Measurements from ENCODE around the gene DISC1. TPM values are rescaled to one million over a fixed set of nuclear protein-coding genes. Genes with fewer than 3 reads are reported as not detected.
"Not testable (repeated sequence)": the region's sequence is repeated elsewhere in the genome, so short reads cannot be mapped to it uniquely, and the experiment has no call there.

Gene DISC1
- total RNA-seq, 2 experiments from 2014 or later: 12.6 to 14.7 TPM

DNA sequence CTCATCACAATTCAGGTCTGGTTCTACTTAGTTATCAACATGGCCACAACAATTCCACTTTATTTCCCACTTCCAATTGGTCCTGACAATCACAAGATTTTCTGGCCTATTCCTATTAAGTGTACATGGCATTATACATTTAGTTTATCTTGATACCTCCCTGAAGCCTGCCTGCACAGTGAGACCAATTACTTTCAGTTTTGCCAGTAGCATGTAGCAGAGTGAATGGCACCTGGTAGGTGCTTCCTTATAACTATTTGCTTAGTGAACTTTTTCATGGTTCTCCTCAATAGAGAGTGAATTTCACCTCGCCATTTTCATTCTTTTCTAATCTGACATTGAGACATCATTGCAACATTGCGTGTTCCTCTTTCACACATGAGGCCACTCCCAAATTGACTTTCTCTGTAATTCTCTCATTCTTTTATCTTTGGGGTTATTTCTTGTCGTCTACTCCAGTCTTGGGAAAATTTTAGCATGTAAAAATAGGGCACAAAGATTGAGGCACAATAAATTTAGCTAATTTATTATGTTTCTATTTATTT, 124.3 kb downstream of the DISC1 start:
- no peak overlapping the region for H3K4me3 Mint-ChIP-seq
- no peak overlapping the region for H3K27ac Mint-ChIP-seq
- DNase-seq (no peak), ATAC-seq (no peak)
- H3K9me3 Mint-ChIP-seq (ENCODE audit: insufficient read depth): no peaks in the 10 kb centered on the region
- no peaks in the 10 kb centered on the region for H3K4me1 Mint-ChIP-seq (ENCODE audit: low read depth)
- no peaks in the 10 kb centered on the region for H3K27me3 Mint-ChIP-seq (ENCODE audit: low read depth)
- peaks cover 31% of the 10 kb centered on the region for H3K36me3 Mint-ChIP-seq (ENCODE audit: low read depth)
- CTCF ChIA-PET: no interaction called here
- POLR2A ChIA-PET: no interaction called here

DNA sequence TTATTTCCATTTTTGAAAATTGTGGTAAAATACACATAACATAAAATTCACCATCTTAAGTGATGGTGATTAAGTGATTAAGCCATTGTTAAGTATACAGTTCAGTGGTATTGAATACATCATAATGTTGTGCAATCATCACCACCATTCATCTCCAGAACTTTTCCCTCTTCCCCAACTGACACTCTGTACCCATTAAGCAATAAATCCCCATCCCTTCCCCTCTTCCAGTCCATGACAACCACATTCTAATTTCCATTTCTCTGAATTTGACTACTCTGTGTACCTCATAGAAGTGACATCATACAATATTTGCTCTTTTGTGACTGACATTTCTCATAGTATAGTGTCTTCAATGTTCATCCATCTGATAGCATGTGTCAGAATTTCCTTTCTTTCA, 124.8 kb downstream of the DISC1 start:
- ATAC-seq: no peak
- Mint-ChIP-seq H3K36me3 (ENCODE audit: low read depth) (peaks cover 32% of the 10 kb centered on the region), H3K27me3 (ENCODE audit: low read depth) (no peaks in the 10 kb centered on the region), H3K9me3 (ENCODE audit: insufficient read depth) (no peaks in the 10 kb centered on the region), H3K4me1 (ENCODE audit: low read depth) (no peaks in the 10 kb centered on the region), H3K4me3 (no peak overlapping the region), H3K27ac (no peak overlapping the region)
- no peak for DNase-seq
- POLR2A ChIA-PET: no interaction called here
- CTCF ChIA-PET: no interaction called here

DNA sequence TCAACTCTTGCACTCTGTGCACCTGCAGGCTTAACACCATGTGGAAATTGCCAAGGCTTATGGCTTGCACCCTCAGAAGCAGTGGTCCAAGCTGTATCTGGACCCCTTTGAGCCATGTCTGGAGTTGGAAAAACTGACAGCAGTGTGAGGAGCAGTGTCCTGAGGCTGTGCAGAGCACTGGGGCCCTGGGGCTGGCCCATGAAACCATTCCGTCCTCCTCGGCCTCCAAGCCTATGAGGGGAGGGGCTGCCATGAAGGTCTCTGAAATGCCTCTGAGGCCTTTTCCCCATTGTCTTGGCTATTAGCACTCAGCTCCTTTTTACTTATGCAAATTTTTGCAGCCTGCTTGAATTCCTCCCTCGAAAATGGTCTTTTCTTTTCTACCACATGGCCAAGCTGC, 126.7 kb downstream of the DISC1 start:
- no peak for ATAC-seq
- Mint-ChIP-seq H3K27ac (no peak overlapping the region), H3K36me3 (ENCODE audit: low read depth) (peaks cover 32% of the 10 kb centered on the region), H3K9me3 (ENCODE audit: insufficient read depth) (no peaks in the 10 kb centered on the region), H3K4me3 (no peak overlapping the region), H3K27me3 (ENCODE audit: low read depth) (no peaks in the 10 kb centered on the region), H3K4me1 (ENCODE audit: low read depth) (no peaks in the 10 kb centered on the region)
- ChIA-PET CTCF (no interaction called here), POLR2A (no interaction called here)
- DNase-seq: no peak

DNA sequence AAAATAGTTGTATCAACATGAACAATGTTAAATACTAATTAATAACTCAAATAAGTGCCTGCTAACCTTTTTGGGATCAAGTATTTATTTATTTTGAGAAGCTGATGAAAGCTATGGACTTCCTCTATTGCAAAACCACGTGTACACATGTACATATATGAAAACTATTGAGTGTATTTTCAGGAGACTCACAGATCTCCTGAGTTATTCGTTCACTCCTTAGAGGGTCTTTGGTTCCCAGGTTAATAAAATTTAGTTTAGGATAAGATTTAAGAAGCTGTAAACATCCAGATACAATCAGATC, 130.5 kb downstream of the DISC1 start:
- Mint-ChIP-seq H3K27me3 (ENCODE audit: low read depth) (no peaks in the 10 kb centered on the region), H3K9me3 (ENCODE audit: insufficient read depth) (no peaks in the 10 kb centered on the region), H3K27ac (no peak overlapping the region), H3K4me3 (no peak overlapping the region), H3K4me1 (ENCODE audit: low read depth) (no peaks in the 10 kb centered on the region), H3K36me3 (ENCODE audit: low read depth) (peaks cover 22% of the 10 kb centered on the region)
- POLR2A ChIA-PET: no interaction called here
- CTCF ChIA-PET: interaction anchor here (0.6 to 3.2 kb wide), 37 partner anchors 10 to 869 kb away, joined by 3 to 38 read pairs (median 4); partner anchors contain the start of genes EXOC8 and SPRTN
- DNase-seq (no peak), ATAC-seq (no peak)

DNA sequence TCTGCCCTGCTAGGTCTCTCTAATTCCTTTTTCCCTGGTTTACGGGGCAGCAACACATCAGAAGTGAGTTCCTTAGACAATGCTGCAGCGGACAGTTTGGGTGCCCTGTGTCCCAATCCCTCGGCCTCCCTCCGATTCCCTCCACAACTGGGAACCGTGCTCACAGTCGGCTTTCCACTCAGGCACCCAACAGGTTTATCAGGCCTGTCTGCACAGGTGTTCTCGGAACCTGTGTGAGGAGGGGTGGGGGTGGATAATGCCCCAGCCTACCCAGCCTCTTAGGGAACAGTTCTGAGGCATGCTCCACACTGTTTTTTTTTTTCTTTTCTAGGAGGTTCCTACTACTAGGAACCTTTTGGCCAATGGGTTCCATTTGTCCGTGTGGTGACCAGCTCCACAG, 131.2 kb downstream of the DISC1 start:
- ChIA-PET CTCF (interaction anchor here (0.8 to 3.2 kb wide), 21 partner anchors 9 to 420 kb away, joined by 3 to 38 read pairs (median 4); partner anchors contain the start of genes EXOC8 and SPRTN), POLR2A (no interaction called here)
- H3K27ac Mint-ChIP-seq: no peak overlapping the region
- no peaks in the 10 kb centered on the region for H3K9me3 Mint-ChIP-seq (ENCODE audit: insufficient read depth)
- DNase-seq (no peak), ATAC-seq (no peak)
- H3K36me3 Mint-ChIP-seq (ENCODE audit: low read depth): peaks cover 15% of the 10 kb centered on the region
- H3K4me1 Mint-ChIP-seq (ENCODE audit: low read depth): no peaks in the 10 kb centered on the region
- H3K27me3 Mint-ChIP-seq (ENCODE audit: low read depth): no peaks in the 10 kb centered on the region
- H3K4me3 Mint-ChIP-seq: no peak overlapping the region

DNA sequence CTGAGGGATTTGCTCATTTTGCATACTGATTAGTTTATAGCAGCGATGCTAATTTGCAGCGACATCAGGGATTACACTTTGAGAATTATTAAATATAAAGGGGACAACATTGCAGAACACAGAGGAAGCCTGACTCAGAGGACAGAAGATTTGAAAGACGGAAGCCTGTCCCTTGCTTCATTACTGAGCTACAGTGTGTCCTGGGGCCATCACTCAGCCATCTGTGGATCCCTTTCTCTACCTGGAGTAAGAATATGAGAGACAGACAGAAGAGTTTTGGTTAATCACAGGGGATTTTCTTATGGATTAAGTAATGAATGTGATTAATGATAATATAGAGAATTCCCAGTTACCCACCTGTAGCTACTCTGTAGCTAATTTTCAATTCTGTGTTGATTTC, 134.7 kb downstream of the DISC1 start:
- H3K4me1 Mint-ChIP-seq (ENCODE audit: low read depth): no peaks in the 10 kb centered on the region
- no peaks in the 10 kb centered on the region for H3K9me3 Mint-ChIP-seq (ENCODE audit: insufficient read depth)
- no peak overlapping the region for H3K4me3 Mint-ChIP-seq
- ChIA-PET CTCF (no interaction called here), POLR2A (interaction anchor here (0.6 kb wide), 1 partner anchor 716 kb away, joined by 3 read pairs; no protein-coding TSS in a partner anchor)
- H3K27me3 Mint-ChIP-seq (ENCODE audit: low read depth): no peaks in the 10 kb centered on the region
- ATAC-seq (no peak), DNase-seq (no peak)
- H3K36me3 Mint-ChIP-seq (ENCODE audit: low read depth): peaks cover 2% of the 10 kb centered on the region
- H3K27ac Mint-ChIP-seq: no peak overlapping the region

DNA sequence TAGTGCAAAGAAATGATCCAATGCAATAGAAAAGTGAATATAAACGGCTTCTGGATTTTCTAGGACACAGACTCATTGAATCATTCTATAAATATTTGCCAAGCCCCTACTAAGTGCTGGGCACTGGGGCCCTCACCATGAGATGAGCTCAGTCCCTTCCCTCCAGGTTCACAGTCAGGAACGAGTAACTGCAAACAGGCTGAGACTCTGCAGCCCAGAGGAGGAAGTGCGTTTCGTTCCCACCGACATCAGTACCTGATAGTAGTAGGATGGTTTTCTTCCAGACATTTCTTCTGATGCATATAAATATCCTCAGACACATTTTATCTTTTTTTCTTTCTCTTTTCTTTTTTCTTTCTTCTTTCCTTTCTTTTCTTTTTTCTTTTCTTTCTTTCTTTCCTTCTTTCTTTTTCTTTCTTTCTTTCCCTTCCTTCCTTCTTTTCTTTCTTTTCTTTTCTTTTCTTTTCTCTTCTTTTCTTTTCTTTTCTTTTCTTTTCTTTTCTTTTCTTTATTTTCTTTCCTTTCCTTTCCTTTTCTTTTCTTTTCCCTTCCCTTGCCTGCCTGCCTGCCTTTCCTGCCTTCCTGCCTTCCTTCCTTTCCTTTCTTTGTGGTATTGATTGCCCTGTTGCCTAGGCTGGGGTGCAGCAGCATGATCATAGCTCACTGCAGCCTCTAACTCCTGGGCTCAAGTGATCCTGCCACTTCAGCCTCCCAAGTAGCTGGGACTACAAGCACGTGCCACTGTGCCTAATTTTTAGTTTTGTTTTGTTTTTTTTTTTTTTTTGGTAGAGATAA, 135.4 kb downstream of the DISC1 start:
- DNase-seq (no peak), ATAC-seq (no peak)
- peaks cover 2% of the 10 kb centered on the region for H3K36me3 Mint-ChIP-seq (ENCODE audit: low read depth)
- H3K4me1 Mint-ChIP-seq (ENCODE audit: low read depth): no peaks in the 10 kb centered on the region
- POLR2A ChIA-PET: no interaction called here
- no peak overlapping the region for H3K4me3 Mint-ChIP-seq
- no peak overlapping the region for H3K27ac Mint-ChIP-seq
- no peaks in the 10 kb centered on the region for H3K27me3 Mint-ChIP-seq (ENCODE audit: low read depth)
- CTCF ChIA-PET: no interaction called here
- no peaks in the 10 kb centered on the region for H3K9me3 Mint-ChIP-seq (ENCODE audit: insufficient read depth)

DNA sequence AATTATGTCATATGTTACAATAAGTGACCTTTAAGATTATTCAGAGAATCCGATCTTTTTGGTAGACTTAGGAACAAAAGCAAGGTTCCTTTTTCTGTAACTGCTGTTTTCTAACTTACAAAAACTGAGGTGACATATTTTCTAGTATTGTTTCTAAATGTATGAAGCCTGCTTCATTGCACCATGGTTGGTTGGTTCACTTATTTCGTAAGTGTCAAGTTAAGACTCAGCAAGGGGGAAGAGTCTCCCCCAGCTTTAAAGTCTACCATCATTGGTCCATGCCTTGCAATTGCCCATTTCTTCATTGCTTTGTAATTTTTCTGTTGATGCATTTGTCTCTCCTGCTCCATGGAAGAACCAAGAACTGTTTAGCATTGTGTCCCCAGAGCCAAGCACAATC, 136.9 kb downstream of the DISC1 start:
- POLR2A ChIA-PET: no interaction called here
- DNase-seq (no peak), ATAC-seq (no peak)
- Mint-ChIP-seq H3K27me3 (ENCODE audit: low read depth) (no peaks in the 10 kb centered on the region), H3K36me3 (ENCODE audit: low read depth) (peaks cover 4% of the 10 kb centered on the region), H3K4me3 (no peak overlapping the region), H3K9me3 (ENCODE audit: insufficient read depth) (no peaks in the 10 kb centered on the region), H3K27ac (no peak overlapping the region), H3K4me1 (ENCODE audit: low read depth) (no peaks in the 10 kb centered on the region)
- CTCF ChIA-PET: no interaction called here

DNA sequence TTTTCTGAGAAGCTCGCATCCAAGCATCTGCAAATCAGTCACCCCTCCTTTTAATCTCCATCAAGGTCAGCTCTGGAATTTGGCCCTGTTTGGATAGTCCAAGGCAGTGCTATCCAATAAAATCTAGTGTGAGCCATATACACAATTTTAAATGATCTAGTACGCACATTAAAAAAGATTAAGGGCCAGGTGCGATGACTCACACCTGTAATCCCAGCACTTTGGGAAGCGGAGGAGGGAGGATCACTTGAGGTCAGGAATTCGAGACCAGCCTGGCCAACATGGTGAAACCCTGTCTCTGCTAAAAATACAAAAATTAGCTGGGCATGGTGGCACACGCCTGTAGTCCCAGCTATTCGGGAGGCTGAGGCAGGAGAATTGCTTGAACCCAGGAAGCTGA, 139.2 kb downstream of the DISC1 start:
- ATAC-seq; H3K9me3 Mint-ChIP-seq (ENCODE audit: insufficient read depth); H3K36me3 Mint-ChIP-seq (ENCODE audit: low read depth); POLR2A ChIA-PET; H3K27me3 Mint-ChIP-seq (ENCODE audit: low read depth); H3K27ac Mint-ChIP-seq; H3K4me1 Mint-ChIP-seq (ENCODE audit: low read depth); H3K4me3 Mint-ChIP-seq; DNase-seq: not testable (repeated sequence)
- CTCF ChIA-PET: interaction anchor here (0.8 to 4.4 kb wide), 2 partner anchors 10 to 60 kb away, joined by 3 to 38 read pairs; no protein-coding TSS in a partner anchor

DNA sequence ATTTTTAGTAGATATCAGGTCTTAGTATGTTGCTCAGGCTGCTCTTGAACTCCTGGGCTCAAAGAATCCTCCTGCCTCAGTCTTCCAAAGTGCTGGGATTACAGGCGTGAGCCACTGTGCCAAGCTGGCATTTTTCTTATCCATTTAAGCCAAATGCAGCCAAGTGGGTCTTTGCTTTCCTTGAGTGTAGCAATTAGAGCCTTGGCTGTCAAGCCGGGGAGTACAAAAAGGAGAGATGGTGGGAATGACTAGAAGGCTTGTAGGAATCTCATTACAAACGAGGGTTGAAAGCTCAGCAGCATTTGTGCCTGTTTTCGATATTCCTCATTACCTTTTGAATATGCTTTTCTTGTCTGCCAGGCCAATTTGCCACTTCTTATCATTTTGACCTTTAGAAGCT, 140.9 kb downstream of the DISC1 start:
- H3K4me1 Mint-ChIP-seq (ENCODE audit: low read depth): no peaks in the 10 kb centered on the region
- ChIA-PET CTCF (interaction anchor here (4.4 kb wide), 1 partner anchor 11 kb away, joined by 38 read pairs; no protein-coding TSS in a partner anchor), POLR2A (no interaction called here)
- no peaks in the 10 kb centered on the region for H3K27me3 Mint-ChIP-seq (ENCODE audit: low read depth)
- no peak overlapping the region for H3K4me3 Mint-ChIP-seq
- H3K36me3 Mint-ChIP-seq (ENCODE audit: low read depth): peaks cover 6% of the 10 kb centered on the region
- ATAC-seq (no peak), DNase-seq (no peak)
- H3K27ac Mint-ChIP-seq: no peak overlapping the region
- no peaks in the 10 kb centered on the region for H3K9me3 Mint-ChIP-seq (ENCODE audit: insufficient read depth)

DNA sequence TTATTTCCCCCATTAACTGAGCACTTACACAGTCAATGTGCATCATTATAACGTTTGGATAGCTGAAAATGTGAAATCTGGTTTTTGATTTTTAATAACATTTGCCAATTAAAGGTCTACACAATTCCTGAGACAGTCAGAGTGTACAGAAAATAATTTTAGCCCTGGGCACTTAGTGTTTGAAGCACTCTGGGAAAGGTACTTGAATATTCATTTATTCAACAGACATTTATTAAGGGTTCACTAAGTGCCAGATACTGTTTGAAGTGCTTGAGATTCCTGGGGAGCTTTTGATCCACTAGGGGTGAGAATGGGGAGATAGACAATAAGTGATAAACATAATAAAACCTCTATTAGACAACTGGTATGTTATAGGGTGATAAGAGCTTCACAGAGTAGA, 141.8 kb downstream of the DISC1 start:
- Mint-ChIP-seq H3K27ac (no peak overlapping the region), H3K36me3 (ENCODE audit: low read depth) (peaks cover 6% of the 10 kb centered on the region), H3K9me3 (ENCODE audit: insufficient read depth) (no peaks in the 10 kb centered on the region), H3K27me3 (ENCODE audit: low read depth) (no peaks in the 10 kb centered on the region), H3K4me3 (no peak overlapping the region), H3K4me1 (ENCODE audit: low read depth) (no peaks in the 10 kb centered on the region)
- ChIA-PET CTCF (interaction anchor here (4.4 kb wide), 1 partner anchor 12 kb away, joined by 38 read pairs; no protein-coding TSS in a partner anchor), POLR2A (interaction anchor here (0.6 kb wide), 1 partner anchor 49 kb away, joined by 5 read pairs; no protein-coding TSS in a partner anchor)
- no peak for ATAC-seq
- no peak for DNase-seq

DNA sequence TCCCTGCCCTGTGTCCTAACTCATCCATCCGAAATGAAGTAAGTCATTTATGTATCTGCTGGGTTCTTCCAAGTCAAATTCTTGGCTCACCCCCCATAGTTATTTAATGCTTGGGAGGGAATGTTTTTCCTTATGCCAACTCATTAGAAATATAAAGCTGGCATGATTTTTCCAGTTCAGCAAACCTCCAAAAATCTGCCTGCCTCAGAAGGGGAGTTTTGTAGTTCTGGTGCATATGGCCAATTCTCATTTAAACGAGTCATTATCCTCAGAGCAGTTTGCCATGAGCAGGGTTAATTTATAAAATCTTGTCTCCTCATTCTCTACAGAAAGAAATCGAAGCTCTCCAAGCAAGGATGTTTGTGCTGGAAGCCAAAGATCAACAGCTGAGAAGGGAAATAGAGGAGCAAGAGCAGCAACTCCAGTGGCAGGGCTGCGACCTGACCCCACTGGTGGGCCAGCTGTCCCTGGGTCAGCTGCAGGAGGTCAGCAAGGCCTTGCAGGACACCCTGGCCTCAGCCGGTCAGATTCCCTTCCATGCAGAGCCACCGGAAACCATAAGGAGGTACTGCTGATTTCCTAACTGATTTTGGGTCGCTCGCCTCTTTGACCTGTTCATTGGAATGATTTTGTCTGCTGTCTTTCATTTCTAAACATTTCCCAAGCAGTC, 144.1 kb downstream of the DISC1 start:
- Mint-ChIP-seq H3K27ac (no peak overlapping the region), H3K27me3 (ENCODE audit: low read depth) (no peaks in the 10 kb centered on the region), H3K4me1 (ENCODE audit: low read depth) (no peaks in the 10 kb centered on the region), H3K4me3 (no peak overlapping the region), H3K9me3 (ENCODE audit: insufficient read depth) (no peaks in the 10 kb centered on the region), H3K36me3 (ENCODE audit: low read depth) (peaks cover 6% of the 10 kb centered on the region)
- no peak for ATAC-seq
- ChIA-PET CTCF (interaction anchor here (3.5 kb wide), 1 partner anchor 14 kb away, joined by 20 read pairs; no protein-coding TSS in a partner anchor), POLR2A (no interaction called here)
- no peak for DNase-seq

Measured in activated CD8-positive, alpha-beta T cell treated with anti-CD3 and anti-CD28 coated beads, Interleukin-2, amount 10 ng/mL, durations not matched to agents 7 days and 5 days (primary cell).